Stimulated activated naive B cell treated with anti-CD40 and anti-IgM and Interleukin-4, amounts not matched to agents 10 μg/mL and 1 μg/mL and 100 μg/mL, for 72 hours (primary cell): Measurements from ENCODE around the gene DHCR24.

Experiments used
- ATAC-seq, 2 donors: fragments of 150-1000 bp; cut with Tn5 transposase; replicated peaks; 2 replicates each; pipeline ENCODE4 v1.10.0; 2021; ENCODE audit warnings: moderate library complexity in 1 of 2
- DNase-seq: peaks from one replicate; pipeline ENCODE4 v3.0.0; 2021
- H3K27ac Mint-ChIP-seq: one replicate; pipeline ENCODE4 v1.8.0; 2022; ENCODE audit warnings: mild to moderate bottlenecking, mixed read lengths
- H3K27me3 Mint-ChIP-seq, 2 donors: one replicate each; pipeline ENCODE4 v1.8.0; 2022; ENCODE audit warnings: mixed read lengths in 2 of 2
- H3K36me3 Mint-ChIP-seq, 2 donors: one replicate each; pipeline ENCODE4 v1.8.0; 2022; ENCODE audit warnings: mixed read lengths in 2 of 2, mild to moderate bottlenecking in 1 of 2
- H3K4me1 Mint-ChIP-seq, 2 donors: one replicate each; pipeline ENCODE4 v1.8.0; 2022; ENCODE audit warnings: mixed read lengths in 2 of 2, mild to moderate bottlenecking in 1 of 2
- H3K4me3 Mint-ChIP-seq, 2 donors: one replicate each; pipeline ENCODE4 v1.8.0; 2022; ENCODE audit warnings: mild to moderate bottlenecking in 2 of 2, mixed read lengths in 2 of 2, moderate library complexity in 1 of 2
- H3K9me3 Mint-ChIP-seq, 2 donors: one replicate each; pipeline ENCODE4 v1.8.0; 2022; ENCODE audit warnings: mixed read lengths in 2 of 2, mild to moderate bottlenecking in 1 of 2

The DHCR24 gene

DNA sequence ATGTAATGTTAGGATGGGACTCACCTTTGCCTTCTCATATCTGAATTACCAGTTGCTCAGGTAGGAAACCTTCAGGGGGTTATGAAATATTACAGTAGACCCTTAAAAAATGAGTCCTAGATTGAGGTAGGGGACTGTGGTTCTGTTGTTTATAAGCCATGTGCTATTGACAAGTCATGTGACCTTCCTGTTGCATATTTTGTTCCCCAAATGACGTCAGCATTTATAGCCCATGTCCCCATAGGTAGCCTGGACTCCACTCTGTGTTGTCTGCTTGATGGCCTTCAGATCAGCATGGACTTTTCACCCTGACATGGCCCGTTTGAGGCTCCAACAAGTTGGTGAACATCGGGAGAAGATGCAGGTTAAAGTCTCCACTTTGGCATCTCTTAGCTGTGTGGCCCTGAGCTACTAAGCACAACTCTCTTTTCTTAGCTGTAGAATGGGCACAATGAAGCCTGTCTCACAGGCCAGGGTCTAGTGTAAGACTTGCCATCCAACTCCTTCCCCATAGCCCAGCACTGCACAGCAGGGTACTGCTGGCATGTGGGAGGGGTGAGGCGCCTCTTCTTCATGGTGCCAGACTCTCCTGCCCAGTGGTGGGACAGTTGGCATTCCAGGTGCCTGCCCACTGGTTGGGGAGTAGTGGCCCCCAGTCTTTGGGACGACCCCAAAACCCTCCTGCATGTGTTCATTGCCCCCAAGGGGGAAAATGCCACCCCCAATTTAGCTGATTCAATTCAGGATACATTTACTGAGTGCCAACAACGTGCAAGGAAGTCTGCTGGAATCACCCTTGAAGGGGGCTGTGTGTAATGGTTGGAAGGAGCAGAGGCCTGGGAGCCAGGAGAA is 49.8 kb downstream of the DHCR24 start:
- no peaks in the 10 kb centered on the region for H3K4me1 Mint-ChIP-seq
- DNase-seq (no peak), ATAC-seq (no peak)
- H3K36me3 Mint-ChIP-seq, result no peaks in the 10 kb centered on the region
- H3K9me3 Mint-ChIP-seq, result no peaks in the 10 kb centered on the region
- H3K4me3 Mint-ChIP-seq, result no peak overlapping the region
- peaks cover 21 to 24% of the 10 kb centered on the region in 2 donors for H3K27me3 Mint-ChIP-seq
- no peak overlapping the region for H3K27ac Mint-ChIP-seq

GRCh38 chr1:54836594-54836993 is 50.4 kb downstream of the DHCR24 start:
- ATAC-seq (no peak), DNase-seq (no peak)
- no peak overlapping the region for H3K4me3 Mint-ChIP-seq
- no peaks in the 10 kb centered on the region for H3K4me1 Mint-ChIP-seq
- no peaks in the 10 kb centered on the region for H3K36me3 Mint-ChIP-seq
- H3K27ac Mint-ChIP-seq, result no peak overlapping the region
- no peaks in the 10 kb centered on the region for H3K9me3 Mint-ChIP-seq
- peaks cover 21 to 26% of the 10 kb centered on the region in 2 donors for H3K27me3 Mint-ChIP-seq

- H3K36me3 Mint-ChIP-seq, result no peaks in the 10 kb centered on the region
- no peak for DNase-seq
- no peaks in the 10 kb centered on the region for H3K4me1 Mint-ChIP-seq
- H3K27me3 Mint-ChIP-seq, result peaks cover 21 to 30% of the 10 kb centered on the region in 2 donors
- H3K4me3 Mint-ChIP-seq, result no peak overlapping the region
- H3K9me3 Mint-ChIP-seq, result peaks cover 0 to 2% of the 10 kb centered on the region in 2 donors
- no peak for ATAC-seq
- peak overlapping the region; percentile 6 for H3K27ac Mint-ChIP-seq
Observed at GRCh38 chr1:54835970-54836369, 51.0 kb downstream of the DHCR24 start.

GRCh38 chr1:54835131-54835898 is 51.7 kb downstream of the DHCR24 start:
- H3K27ac Mint-ChIP-seq, result no peak overlapping the region
- no peak overlapping the region for H3K4me3 Mint-ChIP-seq
- H3K36me3 Mint-ChIP-seq, result no peaks in the 10 kb centered on the region
- no peak for ATAC-seq
- peaks cover 27 to 34% of the 10 kb centered on the region in 2 donors for H3K27me3 Mint-ChIP-seq
- H3K9me3 Mint-ChIP-seq, result peaks cover 0 to 5% of the 10 kb centered on the region in 2 donors
- no peaks in the 10 kb centered on the region for H3K4me1 Mint-ChIP-seq
- DNase-seq, result no peak

- Mint-ChIP-seq H3K4me1 (no peaks in the 10 kb centered on the region), H3K9me3 (peaks cover 0 to 6% of the 10 kb centered on the region in 2 donors), H3K27me3 (peaks cover 27 to 34% of the 10 kb centered on the region in 2 donors), H3K36me3 (peaks cover 0 to 1% of the 10 kb centered on the region in 2 donors), H3K27ac (no peak overlapping the region), H3K4me3 (no peak overlapping the region)
- DNase-seq (no peak), ATAC-seq (no peak)
Observed at GRCh38 chr1:54834007-54834541, 52.9 kb downstream of the DHCR24 start.

GRCh38 chr1:54833121-54833520 is 53.9 kb downstream of the DHCR24 start:
- Mint-ChIP-seq H3K9me3 (peaks cover 0 to 6% of the 10 kb centered on the region in 2 donors), H3K27ac (no peak overlapping the region), H3K4me3 (no peak overlapping the region), H3K27me3 (peaks cover 27 to 34% of the 10 kb centered on the region in 2 donors), H3K36me3 (peaks cover 0 to 1% of the 10 kb centered on the region in 2 donors), H3K4me1 (no peaks in the 10 kb centered on the region)
- ATAC-seq (no peak), DNase-seq (no peak)

DNA sequence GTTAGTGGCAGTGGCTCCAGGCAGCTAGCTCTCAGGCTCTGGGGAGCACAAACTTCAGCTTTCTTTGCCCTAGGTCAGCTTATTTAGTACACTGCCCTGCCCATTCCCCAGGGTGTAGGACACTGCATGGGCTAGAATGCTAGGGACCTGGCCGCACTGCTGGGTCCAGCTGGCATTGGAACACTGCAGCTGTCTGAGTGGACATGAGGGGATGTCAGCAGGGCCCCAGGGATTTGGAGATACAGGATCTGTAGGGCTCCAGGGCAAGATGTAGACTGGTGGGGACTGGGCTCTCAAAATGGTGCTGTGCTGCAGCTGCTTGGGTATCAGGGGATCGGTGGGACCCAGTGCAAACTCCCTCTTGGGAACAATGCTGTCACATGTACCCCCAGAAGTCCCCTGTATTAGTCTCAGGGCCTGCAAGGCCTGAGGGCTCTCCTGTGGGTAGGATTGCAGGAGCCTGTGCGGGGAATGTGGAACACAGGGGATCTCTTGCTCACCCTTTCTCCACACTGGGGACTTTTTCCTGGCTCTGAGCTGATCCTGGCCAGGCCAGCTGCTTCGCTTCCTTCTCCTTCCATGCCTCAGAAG is 60.7 kb downstream of the DHCR24 start:
- Mint-ChIP-seq H3K27ac (no peak overlapping the region), H3K36me3 (peaks cover 6 to 10% of the 10 kb centered on the region in 2 donors), H3K9me3 (peaks cover 17 to 26% of the 10 kb centered on the region in 2 donors), H3K27me3 (peaks cover 20 to 33% of the 10 kb centered on the region in 2 donors), H3K4me1 (no peaks in the 10 kb centered on the region), H3K4me3 (no peak overlapping the region)
- DNase-seq (no peak), ATAC-seq (no peak)

- Mint-ChIP-seq H3K4me1 (no peaks in the 10 kb centered on the region), H3K27me3 (peaks cover 18 to 27% of the 10 kb centered on the region in 2 donors), H3K36me3 (peaks cover 6 to 10% of the 10 kb centered on the region in 2 donors), H3K4me3 (no peak overlapping the region), H3K27ac (no peak overlapping the region), H3K9me3 (peaks cover 16 to 26% of the 10 kb centered on the region in 2 donors)
- ATAC-seq (no peak), DNase-seq (no peak)
Observed at GRCh38 chr1:54825696-54826095, 61.3 kb downstream of the DHCR24 start.

DNA sequence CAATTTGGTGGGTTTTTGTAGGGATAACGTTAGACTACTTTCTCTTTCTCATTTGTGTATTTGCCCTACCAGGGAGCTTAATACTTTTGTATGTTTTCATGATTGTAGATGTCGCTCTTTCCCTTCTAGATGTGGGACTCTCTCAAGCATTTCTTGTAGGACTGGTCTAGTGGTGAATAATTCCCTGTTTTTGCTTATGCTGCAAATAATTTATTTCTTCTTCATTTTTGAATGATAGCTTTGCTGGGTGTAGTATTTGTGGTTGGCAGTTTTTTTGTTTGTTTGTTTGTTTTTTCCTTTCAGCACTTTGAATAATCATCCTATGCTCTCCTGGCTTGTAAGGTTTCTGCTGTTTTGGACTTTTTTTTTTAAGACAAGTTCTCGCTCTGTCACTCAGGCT is 63.3 kb downstream of the DHCR24 start:
- H3K27me3 Mint-ChIP-seq, result peaks cover 17 to 30% of the 10 kb centered on the region in 2 donors
- H3K4me1 Mint-ChIP-seq, result no peaks in the 10 kb centered on the region
- ATAC-seq (no peak), DNase-seq (no peak)
- no peak overlapping the region for H3K27ac Mint-ChIP-seq
- peaks cover 5 to 10% of the 10 kb centered on the region in 2 donors for H3K36me3 Mint-ChIP-seq
- peaks cover 13 to 26% of the 10 kb centered on the region in 2 donors for H3K9me3 Mint-ChIP-seq
- H3K4me3 Mint-ChIP-seq, result no peak overlapping the region

GRCh38 chr1:54819733-54820132 is 67.3 kb downstream of the DHCR24 start:
- no peak overlapping the region for H3K27ac Mint-ChIP-seq
- peaks cover 17 to 30% of the 10 kb centered on the region in 2 donors for H3K27me3 Mint-ChIP-seq
- H3K4me3 Mint-ChIP-seq, result no peak overlapping the region
- peaks cover 12 to 21% of the 10 kb centered on the region in 2 donors for H3K9me3 Mint-ChIP-seq
- no peaks in the 10 kb centered on the region for H3K4me1 Mint-ChIP-seq
- ATAC-seq, result no peak
- DNase-seq, result no peak
- peaks cover 0 to 10% of the 10 kb centered on the region in 2 donors for H3K36me3 Mint-ChIP-seq

DNA sequence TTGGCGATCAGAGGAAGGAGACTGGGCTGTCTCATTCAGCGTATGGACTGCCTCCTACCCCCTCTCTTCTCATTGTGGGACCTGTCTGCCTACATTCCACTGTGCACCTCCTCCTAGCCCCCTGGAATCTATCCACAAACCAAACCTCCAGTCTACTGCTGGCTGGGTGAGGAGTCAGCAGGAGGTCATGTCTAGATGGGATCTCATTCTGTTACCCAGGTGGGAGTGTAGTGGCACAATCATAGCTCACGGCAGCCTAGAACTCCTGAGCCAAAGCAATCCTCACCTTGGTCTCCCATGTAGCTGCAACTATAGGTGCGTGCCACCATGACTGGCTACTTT is 67.8 kb downstream of the DHCR24 start:
- Mint-ChIP-seq H3K36me3 (peaks cover 0 to 6% of the 10 kb centered on the region in 2 donors), H3K27me3 (peaks cover 17 to 30% of the 10 kb centered on the region in 2 donors), H3K27ac (no peak overlapping the region), H3K4me1 (no peaks in the 10 kb centered on the region), H3K9me3 (peaks cover 10 to 18% of the 10 kb centered on the region in 2 donors), H3K4me3 (no peak overlapping the region)
- no peak for DNase-seq
- ATAC-seq, result no peak

DNA sequence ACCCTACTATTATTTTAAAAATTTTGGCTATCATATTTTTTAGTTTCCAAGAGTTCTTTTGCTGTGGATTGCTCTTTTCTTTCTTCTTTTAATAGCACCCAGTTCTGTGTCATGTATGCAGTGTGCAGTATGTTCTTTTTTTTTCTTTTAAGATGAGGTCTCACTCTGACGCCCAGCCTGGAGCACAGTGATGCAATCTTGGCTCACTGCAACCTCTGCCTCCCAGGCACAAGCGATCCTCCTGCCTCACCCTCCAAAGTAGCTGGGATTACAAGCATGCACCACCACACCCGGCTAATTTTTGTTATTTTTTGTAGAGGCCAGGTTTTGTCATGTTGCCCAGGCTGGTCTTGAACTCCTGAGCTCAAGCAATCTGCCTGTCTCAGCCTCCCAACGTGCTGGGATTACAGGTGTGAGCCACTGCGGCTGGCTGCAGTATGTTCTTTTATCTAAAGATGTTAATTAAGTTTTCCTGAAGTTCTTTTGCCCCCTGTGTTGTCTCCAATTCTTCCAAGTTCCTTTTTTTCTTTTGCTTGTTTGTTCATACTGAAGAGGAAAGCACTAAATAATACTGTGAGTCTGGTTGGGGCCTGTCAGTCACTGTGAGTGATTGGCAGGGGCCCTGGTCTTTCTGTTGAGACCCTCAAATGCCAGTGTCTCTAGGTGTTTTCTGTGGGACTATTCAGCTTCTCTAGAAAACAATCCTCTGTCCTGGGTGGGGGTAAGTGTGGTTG is 68.4 kb downstream of the DHCR24 start:
- H3K4me3 Mint-ChIP-seq, result no peak overlapping the region
- H3K4me1 Mint-ChIP-seq, result no peaks in the 10 kb centered on the region
- DNase-seq, result no peak
- H3K27ac Mint-ChIP-seq, result no peak overlapping the region
- ATAC-seq, result no peak
- H3K9me3 Mint-ChIP-seq, result peaks cover 6 to 14% of the 10 kb centered on the region in 2 donors
- H3K27me3 Mint-ChIP-seq, result peaks cover 14 to 27% of the 10 kb centered on the region in 2 donors
- H3K36me3 Mint-ChIP-seq, result peaks cover 0 to 3% of the 10 kb centered on the region in 2 donors

- no peaks in the 10 kb centered on the region for H3K4me1 Mint-ChIP-seq
- H3K4me3 Mint-ChIP-seq, result no peak overlapping the region
- H3K36me3 Mint-ChIP-seq, result no peaks in the 10 kb centered on the region
- peaks cover 4 to 11% of the 10 kb centered on the region in 2 donors for H3K27me3 Mint-ChIP-seq
- ATAC-seq (no peak), DNase-seq (no peak)
- no peaks in the 10 kb centered on the region for H3K9me3 Mint-ChIP-seq
- no peak overlapping the region for H3K27ac Mint-ChIP-seq
Observed at GRCh38 chr1:54816951-54817350, 70.0 kb downstream of the DHCR24 start.

GRCh38 chr1:54816130-54816529 is 70.9 kb downstream of the DHCR24 start:
- no peak for ATAC-seq
- Mint-ChIP-seq H3K27me3 (peaks cover 4 to 11% of the 10 kb centered on the region in 2 donors), H3K36me3 (no peaks in the 10 kb centered on the region), H3K4me1 (no peaks in the 10 kb centered on the region), H3K4me3 (no peak overlapping the region), H3K9me3 (no peaks in the 10 kb centered on the region), H3K27ac (no peak overlapping the region)
- no peak for DNase-seq
